Gastrocnemius medialis (tissue), 4 donors: ENCODE measurements around the gene CFI. TPM values are rescaled to one million over a fixed set of nuclear protein-coding genes. Genes with fewer than 3 reads are reported as not detected.

ENCODE experiments used
- ATAC-seq, 2 donors: fragments of 150-250 bp; one replicate each; pipeline ENCODE4 v1.9.1; 2016
- DNase-seq, 2 donors: peaks; one replicate each; pipeline ENCODE4 v3.0.0-alpha.2; 2019
- H3K27ac ChIP-seq, 4 donors: fragments of 200-600 bp; sonication (generic); 1 replicate in 1 of 4; 2 replicates in 3 of 4; pipeline ENCODE4 v1.5.1; 2016 to 2018; ENCODE audit warnings: mild to moderate bottlenecking in 2 of 4, moderate library complexity in 1 of 4
- H3K27me3 ChIP-seq, 3 donors: fragments of 200-600 bp; sonication (generic) in 2 of 3; 1 replicate in 1 of 3; 2 replicates in 2 of 3; pipeline versions ENCODE4 v1.5.1 to v1.6.0; 2016 to 2019; ENCODE audit warnings: mild to moderate bottlenecking in 1 of 3, moderate library complexity in 1 of 3
- H3K36me3 ChIP-seq, 2 donors: fragments of 200-600 bp; sonication (generic) in 1 of 2; one replicate each; pipeline ENCODE4 v1.5.1; 2017 to 2018
- H3K4me1 ChIP-seq, 2 donors: fragments of 200-600 bp; sonication (generic) in 1 of 2; one replicate each; pipeline ENCODE4 v1.5.1; 2016 to 2017; ENCODE audit warnings: mild to moderate bottlenecking in 2 of 2
- H3K4me3 ChIP-seq, 4 donors: fragments of 200-600 bp; sonication (generic) in 3 of 4; 1 replicate in 1 of 4; 2 replicates in 3 of 4; pipeline ENCODE4 v1.5.1; 2016 to 2019; ENCODE audit warnings: mild to moderate bottlenecking in 2 of 4
- H3K9me3 ChIP-seq, 3 donors: fragments of 200-600 bp; sonication (generic) in 2 of 3; 1 replicate in 1 of 3; 2 replicates in 2 of 3; pipeline ENCODE4 v1.5.1; 2016 to 2019
- POLR2A ChIP-seq, 2 donors: fragments of 450-650 bp; IDR thresholded peaks; one replicate each; pipeline ENCODE4 v1.6.1; 2017; ENCODE audit warnings: antibody characterized with exemption in 2 of 2, mild to moderate bottlenecking in 2 of 2, moderate library complexity in 2 of 2
- in situ Hi-C, 4 donors: fragments of 200-750 bp; cut with MboI; loops; one replicate each; pipeline versions ENCODE4 v1.15.0 to v1.8.0; 2017; ENCODE audit warnings: low sequenced_read_pairs in 4 of 4
- intact Hi-C: fragments of 100-400 bp; cut with DNase I; formaldehyde crosslinking; loops from one replicate; pipeline ENCODE4 v1.15.1; 2023; ENCODE audit warnings: low total_unique reads
- total RNA-seq, 4 donors: library from RNA; depleted of rRNA; stranded (reverse); fragments of >200 nt; gene quantifications; one replicate each; pipeline versions ENCODE4 v1.1.0 to v1.2.3, GENCODE V29; 2016
- TF ChIP-seq, protein P1 (sequence below), 5 experiments: fragments of 450-650 bp in 3 of 5; fragments of 200-600 bp in 2 of 5; sonication (generic) in 2 of 5; IDR thresholded peaks in 4 of 5; conservative IDR thresholded peaks in 1 of 5; 1 replicate in 4 of 5; 2 replicates in 1 of 5; pipeline ENCODE4 v1.5.1; 2016 to 2019; ENCODE audit warnings: antibody characterized with exemption in 5 of 5, mild to moderate bottlenecking in 3 of 5, moderate library complexity in 3 of 5

Gene CFI
- total RNA-seq, 4 donors from 2014 or later = 1.1 to 3.7 (median 3.3) TPM

- intact Hi-C loops (no loop called here), in situ Hi-C loops (no loop called here)
- Histone ChIP-seq H3K4me1 (no peaks in the 10 kb centered on the region), H3K36me3 (no peaks in the 10 kb centered on the region), H3K9me3 (no peaks in the 10 kb centered on the region), H3K4me3 (no peak overlapping the region), H3K27me3 (no peaks in the 10 kb centered on the region), H3K27ac (no peak overlapping the region)
- no peak for ATAC-seq
- TF ChIP-seq, protein P1, sequence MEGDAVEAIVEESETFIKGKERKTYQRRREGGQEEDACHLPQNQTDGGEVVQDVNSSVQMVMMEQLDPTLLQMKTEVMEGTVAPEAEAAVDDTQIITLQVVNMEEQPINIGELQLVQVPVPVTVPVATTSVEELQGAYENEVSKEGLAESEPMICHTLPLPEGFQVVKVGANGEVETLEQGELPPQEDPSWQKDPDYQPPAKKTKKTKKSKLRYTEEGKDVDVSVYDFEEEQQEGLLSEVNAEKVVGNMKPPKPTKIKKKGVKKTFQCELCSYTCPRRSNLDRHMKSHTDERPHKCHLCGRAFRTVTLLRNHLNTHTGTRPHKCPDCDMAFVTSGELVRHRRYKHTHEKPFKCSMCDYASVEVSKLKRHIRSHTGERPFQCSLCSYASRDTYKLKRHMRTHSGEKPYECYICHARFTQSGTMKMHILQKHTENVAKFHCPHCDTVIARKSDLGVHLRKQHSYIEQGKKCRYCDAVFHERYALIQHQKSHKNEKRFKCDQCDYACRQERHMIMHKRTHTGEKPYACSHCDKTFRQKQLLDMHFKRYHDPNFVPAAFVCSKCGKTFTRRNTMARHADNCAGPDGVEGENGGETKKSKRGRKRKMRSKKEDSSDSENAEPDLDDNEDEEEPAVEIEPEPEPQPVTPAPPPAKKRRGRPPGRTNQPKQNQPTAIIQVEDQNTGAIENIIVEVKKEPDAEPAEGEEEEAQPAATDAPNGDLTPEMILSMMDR (IDR thresholded peaks at IDR 0.05 in 4 of 5, conservative IDR thresholded peaks at IDR 0.05 in 1 of 5) = no peak
- no peak for TF ChIP-seq POLR2A (IDR thresholded peaks at IDR 0.05)
- no peak for DNase-seq
These were observed 37.4 kb downstream of the CFI start for GRCh38 chr4:109764376-109764775.

DNA sequence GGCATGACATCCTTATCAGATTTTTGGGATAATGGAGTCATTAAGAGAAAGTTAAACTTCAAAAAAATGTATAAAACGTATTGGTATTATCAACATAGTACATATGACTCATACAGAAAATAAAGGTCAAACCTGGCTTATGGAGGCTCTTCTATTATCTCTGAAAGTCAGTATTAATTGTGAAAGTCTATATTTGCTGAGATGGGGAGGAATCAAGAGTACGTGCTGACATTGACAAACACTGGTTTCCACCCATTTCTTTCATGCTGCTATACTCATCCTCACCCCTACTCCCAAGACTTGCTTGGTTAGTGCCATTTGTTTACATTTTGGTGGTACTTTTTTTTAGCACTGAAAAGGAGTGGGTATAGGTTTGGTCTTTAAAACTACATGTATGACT, 41.1 kb downstream of the CFI start:
- Histone ChIP-seq H3K27me3 (no peaks in the 10 kb centered on the region), H3K4me1 (no peaks in the 10 kb centered on the region), H3K36me3 (no peaks in the 10 kb centered on the region), H3K4me3 (no peak overlapping the region), H3K27ac (no peak overlapping the region), H3K9me3 (no peaks in the 10 kb centered on the region)
- no peak for DNase-seq
- ATAC-seq = no peak
- intact Hi-C loops = no loop called here
- TF ChIP-seq POLR2A (IDR thresholded peaks at IDR 0.05) = no peak
- TF ChIP-seq, protein P1 (IDR thresholded peaks at IDR 0.05 in 4 of 5, conservative IDR thresholded peaks at IDR 0.05 in 1 of 5) = no peak
- in situ Hi-C loops = no loop called here

DNA sequence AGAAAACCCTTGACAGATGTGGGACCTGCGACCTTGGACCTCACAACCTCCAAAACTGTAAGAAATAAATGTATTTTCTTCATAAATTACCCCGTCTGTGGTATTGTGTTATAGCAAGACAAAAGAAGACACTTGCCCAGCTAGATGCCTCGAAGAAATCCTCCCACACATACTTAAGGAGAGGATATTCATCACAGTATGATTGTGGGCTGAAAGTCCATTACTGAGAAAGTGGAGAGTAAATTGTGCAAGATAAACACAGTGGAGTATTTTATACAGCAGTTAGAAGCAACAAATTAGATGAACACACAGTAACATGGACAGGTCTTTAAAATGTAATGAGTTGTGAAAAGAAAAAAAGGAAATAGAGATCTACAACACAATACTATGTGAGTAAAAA, 46.1 kb downstream of the CFI start:
- H3K9me3 ChIP-seq = no peaks in the 10 kb centered on the region
- no peak overlapping the region for H3K27ac ChIP-seq
- ATAC-seq (no peak), DNase-seq (no peak)
- no peak for TF ChIP-seq POLR2A (IDR thresholded peaks at IDR 0.05)
- TF ChIP-seq, protein P1 (IDR thresholded peaks at IDR 0.05 in 4 of 5, conservative IDR thresholded peaks at IDR 0.05 in 1 of 5) = no peak
- H3K4me1 ChIP-seq = no peaks in the 10 kb centered on the region
- intact Hi-C loops = no loop called here
- H3K4me3 ChIP-seq = no peak overlapping the region
- no peaks in the 10 kb centered on the region for H3K36me3 ChIP-seq
- in situ Hi-C loops = no loop called here
- no peaks in the 10 kb centered on the region for H3K27me3 ChIP-seq

- no peak overlapping the region for H3K27ac ChIP-seq
- intact Hi-C loops (no loop called here), in situ Hi-C loops (no loop called here)
- no peaks in the 10 kb centered on the region for H3K9me3 ChIP-seq
- no peaks in the 10 kb centered on the region for H3K4me1 ChIP-seq
- no peak overlapping the region for H3K4me3 ChIP-seq
- TF ChIP-seq POLR2A (IDR thresholded peaks at IDR 0.05) = no peak
- TF ChIP-seq, protein P1 (IDR thresholded peaks at IDR 0.05 in 4 of 5, conservative IDR thresholded peaks at IDR 0.05 in 1 of 5) = no peak
- no peaks in the 10 kb centered on the region for H3K36me3 ChIP-seq
- no peak for DNase-seq
- H3K27me3 ChIP-seq = no peaks in the 10 kb centered on the region
- ATAC-seq = no peak
These were observed 47.5 kb downstream of the CFI start for GRCh38 chr4:109754093-109754857.

DNA sequence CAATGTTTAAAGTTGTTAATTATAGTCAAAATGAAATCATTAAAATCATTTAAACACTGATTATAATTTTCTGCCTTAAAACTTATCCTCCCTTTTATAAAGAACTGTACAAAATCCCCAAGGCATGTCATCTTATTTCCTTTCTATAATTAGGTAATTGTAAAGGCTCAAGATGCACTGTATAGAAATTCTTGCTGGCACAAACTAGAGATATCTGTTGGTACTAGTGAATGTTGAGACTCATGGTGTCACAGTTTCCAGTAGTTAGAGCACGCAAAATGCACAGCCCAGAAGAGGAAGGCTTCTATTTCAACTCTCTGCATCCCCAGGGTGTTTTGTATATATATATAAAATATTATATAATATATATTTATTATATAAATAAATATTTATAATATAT, 49.3 kb downstream of the CFI start:
- H3K4me3 ChIP-seq = no peak overlapping the region
- ATAC-seq (no peak), DNase-seq (no peak)
- intact Hi-C loops = no loop called here
- no peak for TF ChIP-seq POLR2A (IDR thresholded peaks at IDR 0.05)
- in situ Hi-C loops = no loop called here
- H3K36me3 ChIP-seq = no peaks in the 10 kb centered on the region
- H3K27me3 ChIP-seq = no peaks in the 10 kb centered on the region
- H3K9me3 ChIP-seq = no peaks in the 10 kb centered on the region
- no peak overlapping the region for H3K27ac ChIP-seq
- no peaks in the 10 kb centered on the region for H3K4me1 ChIP-seq
